PFSK-1 (cell line): ENCODE measurements around the gene PDZD8.

Experiments
- FOXP2 ChIP-seq: optimal IDR thresholded peaks from 2 replicates; pipeline ENCODE3; 2011; ENCODE audit warnings: borderline replicate concordance, control low read depth, inconsistent platforms; ENCODE audit not compliant: insufficient read depth; ENCODE audit errors: extremely low read length, extremely low read depth
- POLR2AphosphoS5 ChIP-seq: IDR thresholded peaks from 2 replicates; pipeline ENCODE4 v1.6.1; 2012; ENCODE audit warnings: low read depth, mild to moderate bottlenecking, control low read depth, low read length, moderate library complexity
- REST ChIP-seq, 2 experiments: IDR thresholded peaks; 2 replicates each; pipeline versions ENCODE4 v1.6.1 to v1.8.0; 2011 to 2012; ENCODE audit warnings: low read depth in 2 of 2, low read length in 2 of 2, control low read depth in 1 of 2, inconsistent platforms in 1 of 2, mild to moderate bottlenecking in 1 of 2, moderate library complexity in 1 of 2; ENCODE audit not compliant: insufficient read depth in 1 of 2
- SIN3A ChIP-seq: IDR thresholded peaks from 2 replicates; pipeline ENCODE4 v1.6.1; 2012; ENCODE audit warnings: mild to moderate bottlenecking, low read length, moderate library complexity, borderline replicate concordance; ENCODE audit not compliant: insufficient read depth
- TAF1 ChIP-seq: IDR thresholded peaks from 2 replicates; pipeline ENCODE4 v1.6.1; 2012; ENCODE audit warnings: low read length, control low read depth, borderline replicate concordance; ENCODE audit not compliant: insufficient read depth

PDZD8 gene

GRCh38 chr10:117382861-117383260, 7.6 kb upstream of the PDZD8 start:
- TF ChIP-seq POLR2AphosphoS5: no peak
- no peak for TF ChIP-seq REST (IDR thresholded peaks at IDR 0.05; ENCODE audit: insufficient read depth in 1 of 2, low read depth in 2 of 2, low read length in 2 of 2)
- TF ChIP-seq SIN3A: no peak
- TF ChIP-seq FOXP2: no peak

GRCh38 chr10:117374506-117375359, 507 bp downstream of the PDZD8 start:
- TF ChIP-seq SIN3A (no peak), TAF1 (no peak), POLR2AphosphoS5 (no peak), REST (IDR thresholded peaks at IDR 0.05; ENCODE audit: insufficient read depth in 1 of 2, low read depth in 2 of 2, low read length in 2 of 2) (no peak), FOXP2 (no peak)

GRCh38 chr10:117373823-117374505, 1.3 kb downstream of the PDZD8 start:
- TF ChIP-seq SIN3A (0 out of 2 replicates have a peak, but pooled peaks have one; percentile 63), REST (IDR thresholded peaks at IDR 0.05; ENCODE audit: insufficient read depth in 1 of 2, low read depth in 2 of 2, low read length in 2 of 2) (peak; percentile 43 to 73; a peak in 2 of 4 replicates), TAF1 (no peak)

- no peak for TF ChIP-seq POLR2AphosphoS5
- no peak for TF ChIP-seq SIN3A
- TF ChIP-seq FOXP2: no peak
- no peak for TF ChIP-seq TAF1
- no peak for TF ChIP-seq REST (IDR thresholded peaks at IDR 0.05; ENCODE audit: insufficient read depth in 1 of 2, low read depth in 2 of 2, low read length in 2 of 2)
Observed at GRCh38 chr10:117370205-117370604, 5.0 kb downstream of the PDZD8 start.
